OCI-LY7 (cell line): ENCODE results near the gene HSBP1L1. TPM values are rescaled to one million over a fixed set of nuclear protein-coding genes. Genes with fewer than 3 reads are reported as not detected.

ENCODE experiments used
- BruUV-seq: library from RNA; stranded (reverse); fragments of 400-500 nt; replicated peaks from 2 replicates; lab custom pipeline; 2021; lab: Mats Ljungman, UMichigan
- CTCF ChIA-PET: fragments of 300-600 bp; sonication (Branson Sonifier 250); formaldehyde crosslinking; loops from one replicate; lab custom pipeline; 2022; ENCODE audit warnings: antibody characterized with exemption; ENCODE audit not compliant: unreplicated experiment; lab: Charles Lee
- POLR2A ChIA-PET: fragments of 300-600 bp; sonication (Branson Sonifier 250); formaldehyde crosslinking; loops from one replicate; lab custom pipeline; 2022; ENCODE audit warnings: antibody characterized with exemption; lab: Charles Lee
- DNase-seq: peaks from one replicate; pipeline ENCODE4 v3.0.0-alpha.2; 2015; ENCODE audit warnings: low spot score
- H2AFZ ChIP-seq: fragments of 200-600 bp; sonication (generic), shearing (Covaris generic); 2 replicates; pipeline ENCODE4 v1.6.1; 2014; ENCODE audit warnings: mild to moderate bottlenecking, antibody characterized with exemption, low read length, moderate library complexity
- H3K27ac ChIP-seq: fragments of 200-600 bp; sonication (generic); 2 replicates; pipeline ENCODE4 v1.5.1; 2014; ENCODE audit warnings: mixed run types, low read depth, mild to moderate bottlenecking, moderate library complexity, low read length, inconsistent platforms; ENCODE audit not compliant: poor library complexity, severe bottlenecking
- H3K36me3 ChIP-seq: fragments of 200-600 bp; sonication (generic); 2 replicates; pipeline ENCODE4 v1.6.1; 2014; ENCODE audit warnings: mild to moderate bottlenecking, antibody characterized with exemption, low read length, moderate library complexity, mixed read lengths; ENCODE audit not compliant: insufficient read depth
- H3K4me1 ChIP-seq: fragments of 200-600 bp; sonication (generic); 2 replicates; pipeline ENCODE4 v1.5.1; 2014; ENCODE audit warnings: mild to moderate bottlenecking, low read length; ENCODE audit not compliant: insufficient read depth, poor library complexity, severe bottlenecking
- H3K4me2 ChIP-seq: fragments of 200-600 bp; sonication (generic); 2 replicates; pipeline ENCODE4 v1.6.1; 2014; ENCODE audit warnings: mild to moderate bottlenecking, low read length
- H3K4me3 ChIP-seq: fragments of 200-600 bp; sonication (generic); 2 replicates; pipeline ENCODE4 v1.5.1; 2014; ENCODE audit warnings: mild to moderate bottlenecking, low read depth, low read length; ENCODE audit not compliant: poor library complexity, severe bottlenecking
- H3K79me2 ChIP-seq: fragments of 200-600 bp; sonication (generic); 2 replicates; pipeline ENCODE4 v1.6.1; 2016; ENCODE audit warnings: low read depth, mild to moderate bottlenecking, low read length, moderate library complexity, mixed read lengths; ENCODE audit not compliant: insufficient read depth
- H3K9me2 ChIP-seq: fragments of 200-600 bp; sonication (generic); 2 replicates; pipeline ENCODE4 v1.6.1; 2016; ENCODE audit warnings: mild to moderate bottlenecking, low read length, mixed read lengths; ENCODE audit not compliant: insufficient read depth
- H3K9me3 ChIP-seq: fragments of 200-600 bp; sonication (generic); 2 replicates; pipeline ENCODE4 v1.6.1; 2014; ENCODE audit warnings: mild to moderate bottlenecking, mixed run types, low read length, mixed read lengths
- H4K20me1 ChIP-seq: fragments of 200-600 bp; sonication (generic); 2 replicates; pipeline ENCODE4 v1.6.1; 2014; ENCODE audit warnings: mild to moderate bottlenecking, antibody characterized with exemption, low read length, moderate library complexity, mixed read lengths; ENCODE audit not compliant: insufficient read depth
- EZH2phosphoT487 ChIP-seq: fragments of 200-600 bp; sonication (generic); IDR thresholded peaks from 2 replicates; pipeline ENCODE4 v1.6.1; 2018; ENCODE audit warnings: low read depth, borderline replicate concordance, mild to moderate bottlenecking, mixed run types, antibody characterized with exemption, low read length, moderate library complexity, mixed read lengths
- intact Hi-C: fragments of 100-400 bp; cut with micrococcal nuclease; formaldehyde crosslinking; loops from one replicate; pipeline ENCODE4 v1.10.0; 2022; ENCODE audit not compliant: unreplicated experiment
- total RNA-seq, 2 experiments: library from RNA; depleted of rRNA in 1 of 2; stranded (reverse); fragments of >200 nt in 1 of 2; shearing (Covaris generic) in 1 of 2; gene quantifications; 2 replicates each; pipeline ENCODE4 v1.2.3, GENCODE V29; 2014 to 2022
- TF ChIP-seq, protein P1 (sequence below): fragments of 200-600 bp; sonication (generic); conservative IDR thresholded peaks from 2 replicates; pipeline ENCODE4 v1.5.1; 2014; ENCODE audit warnings: mild to moderate bottlenecking, antibody characterized with exemption, low read length, moderate library complexity, mixed read lengths

HSBP1L1 gene
- total RNA-seq, 2 experiments from 2014 or later, result not detected

DNA sequence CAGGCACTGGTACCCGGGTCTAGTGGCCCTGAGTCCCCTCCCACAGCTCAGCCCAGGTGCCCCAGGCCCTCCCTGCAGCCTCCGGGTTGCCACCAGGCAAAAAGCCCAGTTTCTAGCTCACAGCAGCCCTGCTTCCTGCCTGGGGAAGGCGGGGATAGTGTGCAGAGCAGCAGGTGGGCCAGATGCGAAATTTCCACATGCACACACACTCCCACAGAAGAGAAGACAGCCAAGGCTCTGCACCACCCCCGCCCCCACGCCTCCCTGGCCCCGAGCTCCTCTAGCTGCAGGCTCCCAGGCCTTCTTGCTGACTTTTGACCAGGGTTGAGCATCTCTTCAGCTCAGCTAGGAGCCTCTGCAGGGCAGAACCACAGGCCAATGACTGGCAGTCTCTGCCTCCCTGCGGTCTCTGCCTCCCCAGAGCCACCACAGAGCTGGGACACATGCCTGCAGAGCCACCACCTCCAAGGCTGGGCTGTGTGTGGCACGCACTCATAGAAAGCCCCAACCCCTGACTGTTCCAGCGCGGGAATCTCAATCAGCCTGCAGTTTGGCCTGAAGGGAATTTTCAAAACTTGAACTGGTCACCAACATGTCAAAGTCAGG is 20.2 kb upstream of the HSBP1L1 start:
- no peak overlapping the region for H3K4me2 ChIP-seq
- no peak overlapping the region for H3K27ac ChIP-seq
- intact Hi-C loops, result no loop called here
- peaks cover 3% of the 10 kb centered on the region; the same call in 1 of the 2 replicates for H3K36me3 ChIP-seq
- no TSS peak for BruUV-seq
- no peak overlapping the region for H2AFZ ChIP-seq
- ChIA-PET POLR2A (no interaction called here), CTCF (no interaction called here)
- peaks cover 12% of the 10 kb centered on the region for H3K4me1 ChIP-seq
- no peaks in the 10 kb centered on the region for H3K79me2 ChIP-seq
- no peaks in the 10 kb centered on the region for H4K20me1 ChIP-seq
- no peak for TF ChIP-seq EZH2phosphoT487
- TF ChIP-seq, protein P1, sequence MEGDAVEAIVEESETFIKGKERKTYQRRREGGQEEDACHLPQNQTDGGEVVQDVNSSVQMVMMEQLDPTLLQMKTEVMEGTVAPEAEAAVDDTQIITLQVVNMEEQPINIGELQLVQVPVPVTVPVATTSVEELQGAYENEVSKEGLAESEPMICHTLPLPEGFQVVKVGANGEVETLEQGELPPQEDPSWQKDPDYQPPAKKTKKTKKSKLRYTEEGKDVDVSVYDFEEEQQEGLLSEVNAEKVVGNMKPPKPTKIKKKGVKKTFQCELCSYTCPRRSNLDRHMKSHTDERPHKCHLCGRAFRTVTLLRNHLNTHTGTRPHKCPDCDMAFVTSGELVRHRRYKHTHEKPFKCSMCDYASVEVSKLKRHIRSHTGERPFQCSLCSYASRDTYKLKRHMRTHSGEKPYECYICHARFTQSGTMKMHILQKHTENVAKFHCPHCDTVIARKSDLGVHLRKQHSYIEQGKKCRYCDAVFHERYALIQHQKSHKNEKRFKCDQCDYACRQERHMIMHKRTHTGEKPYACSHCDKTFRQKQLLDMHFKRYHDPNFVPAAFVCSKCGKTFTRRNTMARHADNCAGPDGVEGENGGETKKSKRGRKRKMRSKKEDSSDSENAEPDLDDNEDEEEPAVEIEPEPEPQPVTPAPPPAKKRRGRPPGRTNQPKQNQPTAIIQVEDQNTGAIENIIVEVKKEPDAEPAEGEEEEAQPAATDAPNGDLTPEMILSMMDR, result no peak
- H3K4me3 ChIP-seq, result no peak overlapping the region
- no peaks in the 10 kb centered on the region for H3K9me2 ChIP-seq
- H3K9me3 ChIP-seq, result no peaks in the 10 kb centered on the region
- DNase-seq, result no peak

DNA sequence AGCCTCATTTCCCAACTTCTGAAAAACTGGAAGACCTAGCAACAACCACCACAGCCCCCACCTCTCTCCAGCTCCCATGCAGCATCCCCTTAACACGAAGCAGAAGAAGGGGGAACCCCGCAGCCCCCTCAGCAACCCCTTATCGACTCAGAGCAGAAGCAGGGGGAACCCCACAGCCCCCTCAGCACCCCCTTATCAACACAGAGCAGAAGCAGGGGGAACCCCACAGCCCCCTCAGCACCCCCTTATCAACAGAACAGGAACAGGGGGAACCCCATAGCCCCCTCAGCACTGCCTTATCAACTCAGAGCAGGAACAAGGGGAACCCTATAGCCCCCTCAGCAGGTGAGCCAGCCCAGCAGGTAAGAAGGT is 19.7 kb upstream of the HSBP1L1 start:
- CTCF ChIA-PET, result no interaction called here

More for the DNA sequence above, 19.7 kb upstream of the HSBP1L1 start:
- no peak overlapping the region for H3K27ac ChIP-seq
- no TSS peak for BruUV-seq
- no peaks in the 10 kb centered on the region for H3K79me2 ChIP-seq
- no peaks in the 10 kb centered on the region for H4K20me1 ChIP-seq
- H3K36me3 ChIP-seq, result peaks cover 3% of the 10 kb centered on the region; the same call in 1 of the 2 replicates
- no peak for DNase-seq
- POLR2A ChIA-PET, result no interaction called here
- intact Hi-C loops, result no loop called here
- peaks cover 17% of the 10 kb centered on the region for H3K4me1 ChIP-seq
- H3K4me2 ChIP-seq, result no peak overlapping the region
- no peak overlapping the region for H2AFZ ChIP-seq
- H3K9me2 ChIP-seq, result no peaks in the 10 kb centered on the region
- H3K9me3 ChIP-seq, result no peaks in the 10 kb centered on the region
- H3K4me3 ChIP-seq, result no peak overlapping the region
- TF ChIP-seq, protein P1, result no peak
- no peak for TF ChIP-seq EZH2phosphoT487
